GM19099 (cell line): Measurements from ENCODE around the gene TGM4.

ENCODE experiments used
- POLR2A ChIP-seq: IDR thresholded peaks from 3 replicates; pipeline ENCODE4 v1.6.1; 2011; ENCODE audit warnings: low read depth; ENCODE audit not compliant: insufficient read length; ENCODE audit errors: extremely low read depth

The TGM4 gene

DNA sequence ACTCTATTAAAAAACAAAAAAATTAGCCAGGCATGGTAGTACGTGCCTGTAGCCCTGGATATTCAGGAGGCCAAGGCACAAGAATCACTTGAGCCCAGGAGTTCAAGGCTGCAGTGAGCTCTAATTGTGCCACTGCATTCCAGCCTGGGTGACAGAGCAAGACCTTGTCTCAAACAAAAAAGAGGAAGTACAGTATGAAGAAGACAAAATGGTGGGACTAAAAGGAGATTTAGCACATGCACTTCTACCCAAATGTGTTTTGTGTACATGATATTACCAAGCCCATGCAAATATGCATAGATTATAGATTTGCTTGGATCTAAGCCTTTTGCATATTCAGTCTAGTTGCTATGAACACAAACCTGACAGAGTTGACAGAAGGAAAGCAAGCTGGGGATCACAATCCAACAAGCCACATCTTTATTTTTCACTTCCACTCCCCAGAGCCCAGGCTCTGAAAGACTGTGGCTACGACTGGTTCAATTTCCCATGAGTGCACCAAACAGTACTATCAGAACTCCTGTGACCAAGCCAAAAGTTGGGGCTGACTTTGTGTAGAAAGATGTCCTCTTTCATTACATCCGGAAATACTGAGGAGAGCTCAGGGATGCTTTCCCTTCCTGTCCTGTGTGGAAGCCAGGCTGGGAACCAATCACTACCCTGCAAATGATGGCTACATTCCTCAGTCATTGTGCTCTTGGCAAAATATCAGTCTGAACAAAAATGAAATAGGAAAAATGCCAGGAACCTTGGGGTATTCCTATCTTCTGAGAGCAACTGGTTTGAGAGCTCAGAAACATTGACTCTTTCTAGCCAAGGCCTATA, 49.4 kb downstream of the TGM4 start:
- no peak for TF ChIP-seq POLR2A

DNA sequence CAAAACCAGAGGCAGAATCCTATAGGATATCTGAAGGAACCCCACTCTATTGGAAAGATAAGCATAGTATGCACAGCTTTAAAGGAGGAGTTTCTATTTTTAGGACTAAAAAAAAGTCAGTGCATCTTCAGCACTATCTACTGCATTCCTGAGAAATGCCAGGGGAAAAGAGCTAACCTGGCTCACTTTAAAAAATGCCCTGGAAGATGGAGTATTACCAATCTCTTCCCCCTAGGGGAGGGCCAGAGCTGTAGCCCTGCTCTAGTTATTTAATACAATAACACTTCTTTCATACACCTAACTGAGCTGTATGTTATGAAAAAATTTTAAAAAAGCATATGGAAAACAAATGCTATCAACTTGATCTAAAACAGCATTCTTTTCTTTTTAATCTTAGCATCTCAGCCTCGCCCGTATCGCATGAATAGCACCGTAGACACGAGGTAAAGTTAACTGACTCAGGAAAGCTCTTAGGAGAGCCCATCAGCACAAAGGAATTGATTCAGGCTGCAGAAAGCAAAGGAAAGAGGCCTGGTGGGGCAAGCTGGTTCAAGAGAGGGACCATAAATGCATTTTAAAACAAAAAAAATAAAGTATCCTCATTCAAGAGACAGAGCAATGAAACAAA, 50.2 kb downstream of the TGM4 start:
- TF ChIP-seq POLR2A = no peak

GRCh38 chr3:44926172-44926571, 51.8 kb downstream of the TGM4 start:
- TF ChIP-seq POLR2A = no peak

- no peak for TF ChIP-seq POLR2A
These were observed 52.5 kb downstream of the TGM4 start for GRCh38 chr3:44926921-44927320.

DNA sequence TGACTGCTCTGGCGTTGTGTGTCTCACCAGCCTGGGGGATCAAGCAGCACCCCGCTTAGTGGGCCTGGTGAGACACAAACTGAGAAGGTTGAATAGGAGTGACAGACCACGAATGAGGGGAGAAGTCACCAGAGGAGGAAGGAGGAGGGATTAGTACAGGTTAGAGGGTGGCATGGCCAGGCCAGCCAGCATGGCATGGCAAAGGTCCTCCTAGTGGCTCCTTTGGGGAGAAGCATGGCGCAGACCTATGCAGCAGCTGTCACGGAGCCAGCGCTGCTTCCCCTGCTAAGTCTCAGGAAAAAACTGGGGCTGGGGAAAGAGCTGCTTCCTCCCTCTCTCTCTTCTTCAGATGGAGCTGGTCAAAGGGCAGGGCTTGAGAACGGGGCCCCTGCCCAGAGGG, 53.0 kb downstream of the TGM4 start:
- TF ChIP-seq POLR2A = no peak

DNA sequence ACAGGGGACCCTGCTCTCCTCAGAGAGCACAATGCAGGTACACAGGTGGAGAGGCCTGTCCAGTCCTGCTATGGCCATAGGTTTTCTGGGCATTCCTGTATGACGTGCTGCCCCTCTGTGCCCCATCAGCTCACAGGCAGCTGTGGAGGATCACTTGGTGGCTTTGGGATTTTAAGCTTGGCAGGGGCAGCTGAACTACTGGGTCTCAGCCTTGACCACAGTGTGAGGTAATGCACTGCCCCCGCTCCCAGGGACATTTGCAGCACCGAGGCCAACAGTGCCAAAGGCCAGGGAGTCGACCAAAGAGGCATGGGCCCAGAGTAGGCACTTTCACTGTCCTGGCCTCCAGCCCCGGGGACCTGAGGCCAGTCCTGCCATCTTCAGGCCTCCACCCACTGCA, 55.4 kb downstream of the TGM4 start:
- no peak for TF ChIP-seq POLR2A

GRCh38 chr3:44930911-44931310, 56.5 kb downstream of the TGM4 start:
- TF ChIP-seq POLR2A = no peak

GRCh38 chr3:44931791-44932190, 57.4 kb downstream of the TGM4 start:
- no peak for TF ChIP-seq POLR2A

- TF ChIP-seq POLR2A = no peak
These were observed 57.9 kb downstream of the TGM4 start for GRCh38 chr3:44932271-44932670.

DNA sequence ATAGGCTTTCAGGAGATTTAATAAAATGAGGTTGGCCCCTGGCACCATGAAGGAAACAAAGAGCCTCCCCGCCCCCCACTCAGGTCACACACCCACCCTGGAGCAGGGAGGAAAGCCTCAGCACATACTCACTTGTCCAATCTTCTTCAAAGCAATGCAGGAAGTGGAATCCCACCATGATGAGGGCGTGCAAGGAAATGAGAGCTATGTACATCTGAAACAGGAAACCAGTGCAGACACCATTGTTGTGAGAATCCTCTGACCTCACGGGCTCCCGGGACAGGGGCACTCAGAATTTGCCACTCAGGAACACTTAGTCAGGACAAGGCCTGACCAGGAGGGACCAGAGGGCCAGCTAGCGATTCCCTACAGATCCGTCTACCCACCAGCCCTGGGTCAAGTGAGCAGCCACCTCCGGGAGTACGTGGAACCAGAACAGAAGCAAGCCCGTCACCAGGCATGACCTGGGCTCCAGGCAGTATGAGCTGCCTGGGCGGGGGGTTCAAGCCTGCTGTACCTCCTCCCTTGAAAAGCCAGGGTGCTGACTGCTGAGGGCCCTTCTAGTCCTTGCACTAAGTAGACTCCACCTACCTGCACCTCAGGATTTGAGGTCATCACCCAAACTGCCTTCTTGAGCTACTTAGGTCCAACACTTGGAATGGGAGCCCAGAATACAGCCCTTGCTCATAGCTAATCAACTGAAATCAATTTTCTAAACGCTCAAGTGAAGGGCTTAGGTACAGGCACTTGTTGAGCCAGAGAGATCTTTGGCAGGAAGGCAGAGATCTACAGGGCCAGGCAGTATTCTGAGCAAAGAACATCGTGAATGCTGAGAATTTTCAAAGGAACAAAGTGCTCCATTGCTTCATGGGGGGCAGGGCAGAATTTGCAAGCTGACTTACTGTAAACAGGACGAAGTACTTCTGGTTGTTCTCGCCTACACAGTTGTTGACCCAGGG, 58.9 kb downstream of the TGM4 start:
- no peak for TF ChIP-seq POLR2A

GRCh38 chr3:44939581-44940036, 65.2 kb downstream of the TGM4 start:
- no peak for TF ChIP-seq POLR2A

- TF ChIP-seq POLR2A = no peak
These were observed 68.0 kb downstream of the TGM4 start for GRCh38 chr3:44942202-44942921.

- TF ChIP-seq POLR2A = no peak
These were observed 73.8 kb downstream of the TGM4 start for GRCh38 chr3:44948239-44948638.

DNA sequence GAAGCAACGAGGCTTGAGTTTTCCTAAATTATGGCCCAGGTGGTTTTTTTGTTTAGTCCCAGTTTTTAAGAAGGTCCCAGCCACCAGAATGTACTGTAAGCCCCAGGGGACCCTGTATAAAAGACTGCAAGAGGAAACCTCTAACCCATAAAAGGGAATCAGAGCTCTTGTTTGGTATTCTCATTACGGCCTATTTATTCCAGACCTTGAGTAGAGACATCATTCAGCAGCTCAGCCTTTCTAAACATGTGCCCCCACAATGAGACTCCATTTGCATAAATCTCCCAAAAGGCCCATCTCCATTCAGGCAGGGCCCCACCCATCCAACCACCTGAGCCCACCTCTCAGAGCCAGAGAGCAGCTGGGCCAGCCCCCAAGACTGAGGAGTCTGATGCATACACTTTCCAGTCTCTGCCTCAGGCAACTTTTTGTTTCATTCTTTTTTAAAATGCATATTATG, 75.9 kb downstream of the TGM4 start:
- no peak for TF ChIP-seq POLR2A
